GM18873 (cell line): ENCODE data around the gene KLHL40.

ENCODE experiments used
- ATAC-seq: cut with Tn5 transposase; IDR thresholded peaks from one replicate; pipeline ENCODE4 v1.9.1; 2021; ENCODE audit warnings: mild to moderate bottlenecking, moderate library complexity, moderate number of reproducible peaks; ENCODE audit not compliant: unreplicated experiment, low FRiP score

Gene KLHL40

GRCh38 chr3:42667523-42668412 lies 17.6 kb upstream of the KLHL40 start:
- ATAC-seq: no peak

GRCh38 chr3:42668413-42668760 lies 16.9 kb upstream of the KLHL40 start:
- no peak for ATAC-seq

GRCh38 chr3:42668793-42669217 lies 16.5 kb upstream of the KLHL40 start:
- ATAC-seq: no peak

GRCh38 chr3:42670051-42670576 lies 15.2 kb upstream of the KLHL40 start:
- no peak for ATAC-seq

GRCh38 chr3:42670670-42671069 lies 14.7 kb upstream of the KLHL40 start:
- ATAC-seq: no peak

- no peak for ATAC-seq
These were observed 12.8 kb upstream of the KLHL40 start for GRCh38 chr3:42672515-42672914.

GRCh38 chr3:42673082-42673481 lies 12.3 kb upstream of the KLHL40 start:
- no peak for ATAC-seq

- ATAC-seq: no peak
These were observed 11.2 kb upstream of the KLHL40 start for GRCh38 chr3:42674146-42674545.

GRCh38 chr3:42675909-42676308 lies 9.4 kb upstream of the KLHL40 start:
- no peak for ATAC-seq

GRCh38 chr3:42678447-42678846 lies 6.9 kb upstream of the KLHL40 start:
- ATAC-seq: no peak

- ATAC-seq: no peak
These were observed 5.1 kb upstream of the KLHL40 start for GRCh38 chr3:42680271-42680670.

- ATAC-seq: no peak
These were observed 4.5 kb upstream of the KLHL40 start for GRCh38 chr3:42680806-42681205.

- ATAC-seq: no peak
These were observed 3.8 kb upstream of the KLHL40 start for GRCh38 chr3:42681361-42682038.

- ATAC-seq: no peak
These were observed 2.9 kb upstream of the KLHL40 start for GRCh38 chr3:42682301-42683070.

- no peak for ATAC-seq
These were observed 1.3 kb upstream of the KLHL40 start for GRCh38 chr3:42683875-42684598.

- no peak for ATAC-seq
These were observed 540 bp upstream of the KLHL40 start for GRCh38 chr3:42684632-42685362.

- no peak for ATAC-seq
These were observed 819 bp downstream of the KLHL40 start for GRCh38 chr3:42685891-42686820.

GRCh38 chr3:42686832-42687650 lies 1.7 kb downstream of the KLHL40 start:
- no peak for ATAC-seq
